ENCODE measurements around the gene YARS1.

Gene YARS1

GRCh38 chr1:32817159-32817814 is at the start of gene YARS1, which contains the start of gene S100PBP:
Gene YARS1 (minus strand): TSS chr1:32817358. CDS start chr1:32817244, 114 bp downstream.
Gene S100PBP (plus strand): TSS chr1:32817653. CDS start chr1:32826100, 8,447 bp downstream.
- TF ChIP-seq, protein P1, sequence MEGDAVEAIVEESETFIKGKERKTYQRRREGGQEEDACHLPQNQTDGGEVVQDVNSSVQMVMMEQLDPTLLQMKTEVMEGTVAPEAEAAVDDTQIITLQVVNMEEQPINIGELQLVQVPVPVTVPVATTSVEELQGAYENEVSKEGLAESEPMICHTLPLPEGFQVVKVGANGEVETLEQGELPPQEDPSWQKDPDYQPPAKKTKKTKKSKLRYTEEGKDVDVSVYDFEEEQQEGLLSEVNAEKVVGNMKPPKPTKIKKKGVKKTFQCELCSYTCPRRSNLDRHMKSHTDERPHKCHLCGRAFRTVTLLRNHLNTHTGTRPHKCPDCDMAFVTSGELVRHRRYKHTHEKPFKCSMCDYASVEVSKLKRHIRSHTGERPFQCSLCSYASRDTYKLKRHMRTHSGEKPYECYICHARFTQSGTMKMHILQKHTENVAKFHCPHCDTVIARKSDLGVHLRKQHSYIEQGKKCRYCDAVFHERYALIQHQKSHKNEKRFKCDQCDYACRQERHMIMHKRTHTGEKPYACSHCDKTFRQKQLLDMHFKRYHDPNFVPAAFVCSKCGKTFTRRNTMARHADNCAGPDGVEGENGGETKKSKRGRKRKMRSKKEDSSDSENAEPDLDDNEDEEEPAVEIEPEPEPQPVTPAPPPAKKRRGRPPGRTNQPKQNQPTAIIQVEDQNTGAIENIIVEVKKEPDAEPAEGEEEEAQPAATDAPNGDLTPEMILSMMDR (IDR thresholded peaks at IDR 0.05): no peak

DNA sequence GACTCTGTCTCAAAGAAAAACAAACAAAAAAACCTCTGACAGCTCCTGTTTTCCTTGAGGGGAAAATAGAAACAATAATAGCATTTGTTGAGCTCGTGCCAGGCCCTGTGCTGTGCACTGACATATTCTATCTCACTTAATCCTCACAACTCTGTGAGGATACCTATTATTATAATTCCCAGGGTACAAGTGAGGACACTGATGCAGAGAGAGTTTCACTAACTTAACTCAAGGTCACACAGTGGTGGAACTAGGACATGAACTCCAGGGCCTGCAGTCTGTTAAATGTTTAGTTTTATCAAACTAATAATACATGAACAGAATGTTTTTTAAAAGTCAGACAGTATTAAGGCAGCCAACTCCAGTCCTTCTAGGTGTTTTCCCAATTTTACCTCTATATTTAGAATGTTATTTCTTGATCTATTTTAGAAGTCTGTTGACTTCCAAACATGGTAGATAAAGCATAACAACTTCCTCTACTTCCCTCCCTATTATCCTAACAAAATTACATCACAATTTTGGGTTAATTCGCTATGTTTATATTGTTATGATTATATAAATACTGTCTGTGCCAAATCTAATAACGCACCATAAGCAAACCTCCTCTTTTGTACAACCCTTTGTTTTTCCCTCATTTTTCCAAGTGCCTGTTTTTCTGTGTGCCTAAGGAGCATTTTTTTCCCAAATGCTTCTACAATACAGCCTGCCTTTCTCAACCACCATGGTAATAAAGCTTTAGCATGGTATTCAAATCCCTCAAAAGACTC is 48.7 kb upstream of the YARS1 start:
- TF ChIP-seq, protein P1 (IDR thresholded peaks at IDR 0.05): no peak

DNA sequence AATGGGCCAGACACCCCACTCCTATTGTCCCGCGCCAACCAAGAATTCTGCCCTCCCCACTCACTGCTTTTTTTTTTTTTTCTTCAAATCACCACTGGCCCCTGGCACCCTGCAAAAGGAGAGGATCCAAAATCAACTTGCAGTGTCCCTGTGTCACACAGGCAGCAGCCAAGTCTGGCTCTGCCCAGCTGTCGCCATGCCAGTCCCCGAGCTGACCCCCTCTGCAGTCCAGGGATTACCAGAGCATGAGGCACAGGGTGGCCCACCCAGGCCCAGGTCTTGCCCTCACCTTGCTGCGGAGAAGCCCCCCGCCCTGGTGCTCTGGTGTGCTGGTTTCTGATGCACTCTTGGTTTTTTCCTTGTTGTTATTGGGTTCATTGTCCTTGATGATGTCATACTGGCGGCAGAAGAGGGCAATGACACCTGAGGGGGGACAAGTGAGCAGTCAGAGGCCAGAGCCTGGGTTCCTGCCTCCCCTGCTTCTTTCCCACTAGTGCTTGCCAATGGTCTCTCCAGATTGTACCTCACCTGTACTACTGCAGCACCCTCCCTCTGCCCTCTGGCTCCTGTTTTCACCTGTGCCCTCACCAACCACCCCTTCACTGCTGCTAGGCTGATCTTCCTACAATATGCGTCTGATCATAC is 47.3 kb upstream of the YARS1 start:
- TF ChIP-seq, protein P1 (IDR thresholded peaks at IDR 0.05): no peak

DNA sequence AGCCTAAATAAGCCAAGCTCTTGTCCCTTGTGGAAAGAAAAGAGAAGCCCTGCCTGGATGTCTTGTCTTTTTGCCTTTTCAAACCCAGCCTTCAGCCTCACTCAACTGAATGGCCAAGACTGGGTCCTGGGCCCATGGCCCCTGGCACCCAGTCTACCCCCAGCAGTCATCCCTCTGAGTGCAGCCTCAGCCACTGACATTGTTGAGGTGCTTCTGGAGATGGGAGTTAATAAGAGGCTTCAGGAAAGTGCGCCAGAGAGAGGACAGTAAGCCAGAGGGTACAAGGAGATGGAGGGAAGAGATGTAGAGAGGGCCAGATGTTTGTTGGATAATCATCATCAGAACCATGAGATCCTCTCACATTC is 46.7 kb upstream of the YARS1 start:
- TF ChIP-seq, protein P1 (IDR thresholded peaks at IDR 0.05): no peak

DNA sequence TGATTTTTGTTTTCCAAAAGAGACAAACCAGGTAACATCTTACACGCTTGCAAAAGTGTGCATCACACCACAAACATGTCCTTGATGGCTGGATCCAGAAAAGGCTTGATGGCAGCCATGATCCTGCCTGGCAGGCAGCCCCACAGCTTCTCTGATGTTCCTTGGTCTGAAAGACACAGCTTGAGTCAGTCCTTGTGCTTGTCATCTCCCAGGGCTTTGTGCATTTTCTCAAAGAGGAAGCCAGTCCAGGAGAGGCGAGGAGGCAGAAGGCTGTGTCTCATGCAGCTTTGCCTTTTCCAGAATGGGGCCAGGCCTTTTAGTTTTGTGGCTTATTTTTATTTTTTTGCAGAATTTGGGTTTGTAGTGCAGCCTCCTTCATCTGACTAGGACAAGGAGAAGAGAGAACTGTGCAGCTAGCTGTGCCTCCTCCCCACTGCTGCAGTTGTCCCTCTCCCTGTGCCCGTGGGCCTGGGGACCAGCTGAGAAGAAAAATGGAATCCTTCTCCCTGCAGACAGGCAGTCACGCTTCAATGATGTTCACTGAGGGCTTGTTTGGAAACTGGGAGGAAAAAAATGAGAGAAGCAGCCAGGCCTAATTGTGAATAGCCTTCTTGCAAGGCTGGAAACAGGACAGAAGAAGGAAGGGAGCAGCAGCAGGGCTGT is 46.2 kb upstream of the YARS1 start:
- TF ChIP-seq, protein P1 (IDR thresholded peaks at IDR 0.05): no peak

DNA sequence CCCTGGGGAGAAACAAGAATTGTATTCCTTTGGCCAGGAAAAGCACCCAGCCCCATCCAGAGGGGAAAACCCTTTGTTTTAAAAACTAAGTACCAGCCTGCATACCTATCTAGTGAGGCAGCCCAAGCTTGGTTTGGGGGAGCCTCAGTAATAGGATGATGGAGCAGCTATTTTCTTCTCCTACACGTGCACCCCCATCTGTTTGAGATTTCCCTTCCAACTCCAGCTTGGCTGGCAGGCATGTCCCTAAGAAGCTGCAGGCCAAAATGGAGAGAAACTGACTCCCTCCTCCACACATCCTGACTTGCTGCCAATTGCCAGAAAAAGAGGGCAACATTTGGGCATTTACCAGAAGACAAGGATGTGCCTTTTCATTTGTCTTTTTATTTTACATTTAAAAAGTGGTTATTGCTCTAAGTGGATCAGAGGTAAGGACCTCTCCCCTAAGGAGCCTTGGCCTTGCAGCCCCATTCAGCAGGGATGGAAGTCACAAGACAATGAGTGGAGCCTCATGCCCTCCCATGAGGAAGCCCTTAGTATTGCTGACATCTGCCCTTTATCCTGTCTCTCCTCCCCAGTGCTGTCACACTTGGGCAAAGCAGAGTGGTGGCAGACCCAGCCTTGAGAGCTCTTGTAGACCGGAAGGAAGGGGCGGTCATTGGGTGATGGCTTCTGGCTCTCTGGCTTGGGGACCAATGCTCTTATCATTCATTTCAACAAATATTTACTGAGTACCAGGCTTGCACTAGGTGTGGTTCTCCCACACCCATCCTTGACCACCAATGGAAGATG is 44.9 kb upstream of the YARS1 start:
- TF ChIP-seq, protein P1 (IDR thresholded peaks at IDR 0.05): no peak

GRCh38 chr1:32860566-32860965 is 43.4 kb upstream of the YARS1 start:
- TF ChIP-seq, protein P1 (IDR thresholded peaks at IDR 0.05): no peak
